Cardiac fibroblast (primary cell): ENCODE results near the gene FAM110A.
"Not testable (repeated sequence)": the region's sequence is repeated elsewhere in the genome, so short reads cannot be mapped to it uniquely, and the experiment has no call there.

Source experiments
- DNase-seq, 2 donors: peaks; one replicate each; pipeline versions ENCODE4 v3.0.0 to v3.0.0-alpha.2; 2010; ENCODE audit warnings: low read depth in 2 of 2
- H3K4me3 ChIP-seq, 2 donors: replicated peaks in 1 of 2; 1 replicate in 1 of 2; 2 replicates in 1 of 2; pipeline ENCODE4 v1.5.1; 2011; ENCODE audit warnings: low read depth in 2 of 2, low read length in 2 of 2, mild to moderate bottlenecking in 2 of 2, moderate library complexity in 1 of 2
- CTCF ChIP-seq: IDR thresholded peaks from one replicate; pipeline ENCODE4 v1.5.1; 2011; ENCODE audit warnings: low read depth, mild to moderate bottlenecking, low read length, inconsistent platforms

FAM110A gene

DNA sequence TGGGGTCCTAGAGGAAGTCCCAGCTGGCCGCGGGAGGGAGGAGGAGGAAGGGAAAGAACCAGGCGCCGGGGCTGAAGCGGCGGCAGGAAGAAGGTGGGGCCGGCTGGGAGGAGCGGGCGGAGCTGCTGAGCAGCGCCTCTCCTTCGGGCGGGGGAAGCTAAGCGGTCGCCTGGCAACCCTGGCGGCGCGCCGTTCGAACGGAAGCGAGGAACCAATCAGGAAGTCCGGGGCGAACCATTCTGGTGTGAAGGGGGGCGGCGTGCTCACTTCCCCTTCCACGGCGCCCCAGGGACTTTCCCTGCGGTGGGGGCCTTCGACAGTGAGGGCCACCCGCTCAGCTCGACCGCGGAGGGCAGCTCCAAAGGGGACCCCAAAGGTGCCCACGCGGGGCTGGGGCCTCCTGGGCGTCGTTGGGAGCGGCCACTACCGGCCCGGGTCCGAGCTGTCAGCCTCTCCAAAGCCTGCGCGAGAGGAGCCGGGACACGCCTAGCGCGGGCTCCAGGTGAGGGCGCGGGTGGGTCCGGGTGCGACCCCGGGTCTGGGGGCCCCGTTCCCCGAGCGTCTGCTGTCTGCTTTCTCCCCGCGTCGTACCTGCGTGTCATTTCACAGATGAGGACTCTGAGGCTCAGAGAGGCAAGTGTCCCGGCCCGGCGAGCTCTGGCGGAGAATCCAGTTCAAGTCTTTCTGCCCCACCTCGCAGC lies at the start of gene FAM110A:
FAM110A (plus strand) TSS at position 266 of the 701 bp plus-strand sequence. CDS start 11,090 bp downstream, outside the sequence.
- H3K4me3 ChIP-seq = peak within 1 kb of the TSS; percentile 86 to 89
- no peak for TF ChIP-seq CTCF
- peak; percentile 95 to 96 for DNase-seq

GRCh38 chr20:787825-788224 lies 45.7 kb upstream of the FAM110A start:
- no peak for TF ChIP-seq CTCF
- no peak for DNase-seq
- H3K4me3 ChIP-seq = no peak overlapping the region

GRCh38 chr20:791056-791455 lies 42.5 kb upstream of the FAM110A start:
- H3K4me3 ChIP-seq = no peak overlapping the region
- no peak for TF ChIP-seq CTCF
- DNase-seq = no peak

- no peak for TF ChIP-seq CTCF
- H3K4me3 ChIP-seq = no peak overlapping the region
- no peak for DNase-seq
Observed at GRCh38 chr20:792248-792647, 41.3 kb upstream of the FAM110A start.

- no peak for DNase-seq
- no peak for TF ChIP-seq CTCF
Observed at GRCh38 chr20:796921-797320, 36.6 kb upstream of the FAM110A start.

GRCh38 chr20:798746-799145 lies 34.8 kb upstream of the FAM110A start:
- not testable (repeated sequence) for DNase-seq

More at GRCh38 chr20:796921-797320, 36.6 kb upstream of the FAM110A start:
- no peak overlapping the region for H3K4me3 ChIP-seq

DNA sequence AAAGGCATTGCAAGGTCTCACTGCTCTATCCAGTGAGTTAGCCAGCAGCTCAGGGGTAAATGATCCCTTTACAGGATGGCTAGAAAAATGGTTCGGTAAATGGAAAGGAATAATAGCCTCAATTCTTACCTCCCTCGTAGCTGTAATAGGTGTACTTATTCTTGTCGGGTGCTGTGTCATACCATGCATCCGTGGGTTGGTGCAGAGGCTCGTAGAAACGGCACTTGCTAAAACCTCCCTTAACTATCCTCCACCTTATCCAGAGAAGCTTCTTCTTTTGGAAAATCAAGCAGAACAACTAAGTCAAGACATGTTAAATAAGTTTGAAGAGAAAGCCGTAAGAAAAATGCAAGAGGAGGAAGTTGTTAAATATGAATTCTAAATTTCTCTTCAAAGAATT lies 33.5 kb upstream of the FAM110A start:
- DNase-seq, H3K4me3 ChIP-seq: not testable (repeated sequence)

More at GRCh38 chr20:798746-799145, 34.8 kb upstream of the FAM110A start:
- not testable (repeated sequence) for H3K4me3 ChIP-seq

DNA sequence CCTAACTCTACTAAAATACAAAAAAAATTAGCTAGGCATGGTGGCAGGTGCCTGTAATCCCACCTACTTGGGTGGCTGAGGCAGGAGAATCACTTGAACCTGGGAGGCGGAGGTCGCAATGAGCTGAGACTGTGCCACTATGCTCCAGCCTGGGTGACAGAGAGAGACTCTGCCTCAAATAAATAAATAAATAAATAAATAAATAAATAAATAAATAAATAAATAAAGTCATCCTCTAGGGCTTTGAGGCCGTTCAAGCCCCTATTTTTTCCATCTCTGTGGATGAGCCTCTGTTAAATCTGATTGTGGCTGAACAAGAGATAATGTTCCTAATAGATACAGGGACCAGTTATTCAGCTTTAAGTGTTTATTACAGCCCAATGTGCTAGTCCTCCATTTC lies 31.8 kb upstream of the FAM110A start:
- H3K4me3 ChIP-seq = no peak overlapping the region
- no peak for TF ChIP-seq CTCF
- DNase-seq = no peak
